Stimulated activated CD4-positive, alpha-beta T cell treated with anti-CD3 and anti-CD28 coated beads, Interleukin-15, amount 100 ng/mL, for 1 hour (primary cell): ENCODE measurements around the gene CERS5.
"Not testable (repeated sequence)": the region's sequence is repeated elsewhere in the genome, so short reads cannot be mapped to it uniquely, and the experiment has no call there.

Source experiments
- DNase-seq, 2 donors: peaks; one replicate each; pipeline ENCODE4 v3.0.0-alpha.2; 2020; ENCODE audit warnings: low read depth in 1 of 2, low spot score in 1 of 2

CERS5 gene

DNA sequence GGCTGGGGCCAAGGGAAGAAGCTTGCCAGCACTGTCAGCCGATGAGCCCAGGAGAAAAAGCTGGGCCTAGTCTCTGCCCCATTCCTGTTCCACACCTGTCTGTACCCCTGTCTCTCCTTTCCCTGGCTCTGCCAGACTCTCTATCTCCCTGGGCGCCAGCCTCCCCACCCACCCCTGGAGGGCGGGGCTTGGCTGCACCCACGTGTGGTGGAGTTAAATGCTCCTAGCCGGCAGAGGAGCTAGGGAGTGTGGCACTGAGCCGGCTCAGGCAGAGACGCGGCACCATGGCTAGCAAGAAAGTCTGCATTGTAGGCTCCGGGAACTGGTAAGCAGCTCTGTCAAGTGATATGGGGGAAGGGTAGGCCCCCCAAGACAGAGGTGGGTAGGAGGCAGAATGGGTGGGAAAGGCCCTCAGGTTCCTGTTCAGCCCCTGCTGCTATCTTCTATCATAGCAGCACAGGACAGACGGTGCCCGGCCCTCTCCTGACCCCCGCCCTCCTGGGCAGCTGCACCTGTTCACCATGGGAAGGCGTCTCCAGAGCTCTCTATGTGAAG lies 63.3 kb downstream of the CERS5 start, which contains the start of gene GPD1:
Gene GPD1 (plus strand): TSS at position 242 of the 555 bp plus-strand sequence. CDS start 43 bp downstream, at position 285.
- peak in 1 of 2 donors; percentile 14 for DNase-seq

DNA sequence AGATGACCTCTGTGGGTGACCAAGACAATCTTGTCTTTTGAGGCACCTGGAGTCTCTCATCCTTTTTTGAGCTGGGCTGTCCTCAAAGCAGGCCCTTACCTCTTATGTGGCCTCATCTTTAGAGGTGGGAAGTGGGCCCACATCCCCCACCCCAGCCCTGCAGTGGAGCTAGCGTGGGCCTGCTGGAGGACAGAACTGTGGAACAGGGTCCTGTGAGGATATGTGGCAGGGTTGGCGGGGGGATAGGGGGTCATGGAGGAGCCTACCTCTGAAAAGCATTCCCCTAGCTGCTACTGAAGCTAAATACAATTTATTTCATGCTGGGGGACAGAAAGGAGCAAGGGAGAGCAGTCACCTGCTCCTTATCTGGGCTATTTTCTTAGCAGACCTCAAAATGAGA lies 63.8 kb downstream of the CERS5 start:
- DNase-seq: no peak

DNA sequence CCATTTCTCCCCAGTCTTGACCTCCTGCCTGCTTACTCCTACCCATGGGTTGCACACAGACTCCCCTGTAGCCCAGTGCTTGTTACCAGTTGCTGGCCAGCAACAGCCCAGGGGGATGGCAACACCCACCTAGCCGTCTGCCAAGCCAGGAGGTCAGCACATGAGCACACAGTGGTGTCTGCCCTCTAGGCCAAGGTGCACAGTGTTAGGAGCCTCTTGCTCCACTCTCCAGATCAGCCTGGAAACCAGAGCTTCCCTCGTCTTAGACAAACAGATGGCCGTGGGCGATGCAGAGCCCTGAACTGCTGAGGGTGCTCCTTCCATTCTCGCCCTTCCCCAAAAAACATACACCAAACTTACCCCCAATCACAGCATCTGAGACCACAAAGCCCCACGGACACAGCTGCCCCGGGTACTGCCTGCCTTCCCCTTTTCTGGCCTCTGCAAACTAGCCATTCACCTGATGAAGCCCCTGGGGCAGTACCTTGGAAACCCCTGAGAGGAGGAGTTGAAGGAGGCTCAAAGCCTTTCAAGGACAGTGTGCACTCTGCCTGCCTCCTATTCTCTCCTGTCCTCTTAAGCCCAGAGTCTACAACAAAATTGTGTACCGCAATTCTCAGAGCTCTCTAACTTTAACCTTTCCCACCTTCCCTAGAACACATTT lies 64.4 kb downstream of the CERS5 start:
- DNase-seq: no peak

DNA sequence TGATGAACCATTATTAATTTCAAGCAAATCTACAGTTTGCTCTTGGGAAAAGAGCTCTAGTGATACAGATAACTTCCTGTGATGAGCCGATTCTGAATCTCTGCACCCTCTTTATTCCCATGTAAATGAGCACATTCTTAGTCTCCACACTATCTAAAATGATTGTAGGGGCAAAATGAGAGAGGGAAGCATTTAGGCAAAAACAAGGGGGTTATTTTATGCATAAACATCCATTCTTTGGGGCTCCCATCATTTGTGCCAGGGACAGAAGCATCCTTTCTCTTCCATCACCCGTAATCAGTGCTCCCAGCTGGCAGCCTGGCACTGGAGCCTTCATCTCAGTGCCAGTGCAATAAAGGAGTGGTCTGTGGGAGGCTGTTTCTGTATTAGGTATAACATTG lies 65.0 kb downstream of the CERS5 start:
- no peak for DNase-seq

DNA sequence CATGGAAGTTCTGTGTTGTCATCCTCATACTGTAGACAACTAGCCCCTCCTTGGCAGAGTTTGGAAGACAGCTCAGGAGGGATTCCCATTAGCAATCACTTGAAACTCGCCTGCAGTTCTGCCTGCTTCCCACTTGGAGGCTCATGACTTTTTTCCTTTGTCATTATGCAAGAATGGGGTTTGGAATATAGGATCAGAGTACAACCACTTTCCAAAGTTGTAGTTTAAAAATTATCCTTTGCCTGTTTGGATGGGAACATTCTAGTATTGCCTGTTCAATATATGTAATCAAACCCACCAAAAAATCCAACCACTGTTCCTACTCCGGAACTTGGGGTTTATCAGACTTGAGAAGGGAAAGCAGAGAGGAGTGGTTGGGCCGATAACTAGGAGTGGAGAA lies 65.5 kb downstream of the CERS5 start:
- DNase-seq: no peak

DNA sequence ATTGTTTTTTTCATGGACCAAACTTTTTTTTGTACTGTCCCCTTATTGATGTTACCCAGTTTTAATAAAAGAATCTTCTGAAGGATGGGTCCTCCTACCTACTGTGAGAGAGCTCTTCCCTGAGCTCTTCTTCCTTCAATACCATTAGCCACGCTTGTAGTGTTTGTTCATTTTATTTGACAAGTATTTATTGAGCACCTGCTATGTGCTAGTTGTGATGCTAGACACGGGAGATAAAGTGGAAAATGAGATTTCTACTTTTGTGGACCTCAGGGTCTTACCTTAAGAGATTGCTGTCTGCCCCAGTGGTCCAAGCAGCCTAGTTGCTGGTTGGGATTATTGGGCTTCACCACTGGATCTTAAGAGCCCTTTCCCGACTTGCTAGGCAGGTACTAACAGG lies 66.6 kb downstream of the CERS5 start:
- no peak for DNase-seq

DNA sequence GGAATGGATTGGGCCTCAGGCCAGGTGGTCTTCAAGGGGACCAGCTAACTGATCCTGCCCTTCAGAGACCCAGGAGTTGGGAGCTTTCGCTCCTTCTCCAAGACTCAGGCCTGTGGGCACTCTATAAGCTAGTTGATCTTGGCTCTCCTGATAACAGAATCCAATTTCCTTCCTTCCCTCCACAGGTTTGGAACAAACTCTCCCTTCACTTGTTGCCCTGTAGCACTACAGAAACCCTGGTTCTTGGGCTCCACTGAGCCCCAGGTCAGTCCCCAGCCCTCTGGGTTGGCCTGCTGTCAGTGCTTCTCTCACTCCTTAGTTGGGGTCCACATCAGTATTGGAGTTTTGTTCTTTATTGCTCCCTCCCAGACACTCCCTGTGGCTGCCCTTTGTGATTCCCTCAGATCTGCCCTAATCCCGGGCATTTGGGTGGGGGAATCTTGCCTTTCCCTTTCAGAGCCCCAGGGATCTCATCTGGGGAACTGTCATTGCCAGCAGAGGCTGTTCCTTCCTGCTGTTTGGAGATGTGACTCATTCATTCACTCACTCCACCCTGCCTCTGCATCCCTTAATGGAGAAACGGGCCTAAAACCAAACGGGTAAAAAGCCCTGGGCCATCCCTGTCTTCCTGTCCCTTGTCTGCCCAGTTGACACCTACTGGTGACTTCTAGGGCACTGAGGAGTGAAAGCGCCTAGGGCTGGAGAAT lies 67.7 kb downstream of the CERS5 start:
- DNase-seq: no peak

DNA sequence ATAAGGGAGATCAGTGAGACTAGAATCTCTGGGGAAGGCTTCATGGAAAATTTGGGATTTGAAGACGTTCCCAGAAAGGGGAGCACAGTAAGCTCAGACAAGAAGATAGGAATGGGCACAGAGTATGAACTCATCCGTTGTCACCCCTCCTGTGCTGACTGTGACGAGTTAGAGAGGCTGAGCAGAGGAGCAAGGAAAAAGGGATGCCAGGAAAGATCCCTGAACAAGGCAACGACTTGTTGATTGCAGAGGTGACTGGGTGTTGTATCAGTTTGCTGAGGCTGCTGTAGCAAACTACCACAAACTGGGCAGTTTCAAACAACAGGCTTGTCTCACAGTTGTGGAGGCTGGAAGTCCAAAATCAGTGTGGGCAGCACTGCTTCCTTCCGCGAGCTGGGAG lies 69.2 kb downstream of the CERS5 start:
- DNase-seq: no peak

DNA sequence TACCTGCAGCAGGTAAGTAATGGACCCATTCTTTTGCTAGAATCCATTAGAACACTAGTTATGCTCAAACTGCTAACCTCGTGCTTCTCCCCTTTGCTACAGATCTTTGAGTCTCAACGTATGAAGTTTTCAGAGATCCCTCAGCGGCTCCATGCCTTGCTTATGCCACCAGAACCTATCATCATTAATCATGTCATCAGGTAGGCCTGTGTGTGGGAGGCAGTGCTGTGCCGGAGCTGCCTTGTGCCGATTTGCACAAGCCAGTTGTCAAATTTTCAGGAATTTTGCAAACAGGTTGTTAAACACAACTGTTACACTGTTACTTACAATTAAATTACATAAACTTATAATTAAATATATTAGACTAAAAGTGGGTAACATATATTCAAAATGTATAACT lies 76.8 kb downstream of the CERS5 start:
- DNase-seq: no peak

DNA sequence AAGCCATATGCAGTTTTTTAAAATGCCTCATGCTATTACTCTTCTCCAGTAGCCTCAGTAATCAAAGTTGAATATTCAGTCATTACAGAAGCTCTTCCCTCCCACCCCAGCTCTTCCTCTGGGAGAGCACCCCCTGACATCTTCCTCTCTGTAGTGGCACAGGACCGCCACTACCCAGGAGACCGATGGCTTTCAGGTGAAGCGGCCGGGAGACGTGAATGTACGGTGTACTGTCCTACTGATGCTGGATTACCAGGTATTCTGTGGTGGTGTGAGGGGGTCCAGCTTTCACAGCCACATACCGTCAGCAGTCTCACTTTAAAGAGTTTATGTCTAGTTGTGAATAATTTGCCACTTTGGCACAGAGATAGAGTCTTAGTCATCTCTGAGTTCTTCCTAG lies 77.4 kb downstream of the CERS5 start:
- DNase-seq: no peak

DNA sequence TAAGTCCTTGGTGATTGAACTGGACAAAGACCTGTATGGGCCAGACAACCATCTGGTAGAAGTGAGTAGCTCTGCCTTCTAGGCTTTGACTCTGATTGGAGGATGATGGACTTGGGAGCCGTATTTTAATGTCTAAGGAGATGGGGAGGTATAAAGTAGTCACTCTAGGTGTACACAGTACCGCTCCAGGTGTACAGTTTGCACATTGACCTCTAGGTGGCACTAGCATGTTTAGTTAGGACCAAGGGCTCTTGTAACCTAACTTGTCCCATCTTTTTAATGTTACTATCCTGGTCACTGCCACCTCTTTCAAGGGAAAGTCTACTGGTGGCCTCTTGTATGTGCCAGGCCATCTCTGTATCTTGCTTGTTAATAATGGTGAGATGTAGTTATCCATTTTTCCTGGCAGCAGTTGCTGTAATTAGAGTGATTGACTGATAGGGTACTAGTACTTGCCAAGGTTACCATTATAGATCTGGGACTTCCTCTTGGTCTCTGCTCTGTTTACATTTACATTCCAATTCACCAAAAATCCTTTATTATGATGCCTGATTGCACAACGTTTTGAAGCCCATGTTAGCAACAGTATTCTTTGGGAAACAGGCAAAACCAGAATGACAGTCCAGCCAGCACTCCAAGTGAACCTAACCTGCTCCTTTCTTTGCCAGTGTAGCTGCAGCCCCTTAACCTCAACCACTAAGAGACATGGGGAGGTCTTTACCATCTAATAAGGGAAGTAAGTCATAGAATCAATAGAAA lies 78.4 kb downstream of the CERS5 start:
- DNase-seq: no peak

DNA sequence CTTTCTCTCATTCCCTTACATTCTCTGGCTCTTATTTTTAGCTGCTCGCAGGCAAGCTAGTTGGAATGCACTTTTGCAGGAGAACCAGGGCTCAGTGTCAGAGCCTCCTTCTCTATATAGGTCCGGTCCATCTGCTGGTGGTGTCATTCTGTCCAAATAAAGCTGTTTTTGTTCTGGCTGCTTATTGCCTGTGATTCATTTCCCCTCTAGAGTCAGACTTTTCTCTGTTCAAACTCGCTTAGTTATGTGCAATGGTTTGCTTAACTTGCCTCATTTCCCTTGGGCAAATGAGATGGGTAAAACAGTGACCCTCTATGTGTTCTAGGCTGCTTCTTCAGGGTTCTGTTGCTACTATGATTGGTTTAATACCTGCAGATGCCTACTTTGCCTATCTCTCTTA lies 79.2 kb downstream of the CERS5 start:
- no peak for DNase-seq

DNA sequence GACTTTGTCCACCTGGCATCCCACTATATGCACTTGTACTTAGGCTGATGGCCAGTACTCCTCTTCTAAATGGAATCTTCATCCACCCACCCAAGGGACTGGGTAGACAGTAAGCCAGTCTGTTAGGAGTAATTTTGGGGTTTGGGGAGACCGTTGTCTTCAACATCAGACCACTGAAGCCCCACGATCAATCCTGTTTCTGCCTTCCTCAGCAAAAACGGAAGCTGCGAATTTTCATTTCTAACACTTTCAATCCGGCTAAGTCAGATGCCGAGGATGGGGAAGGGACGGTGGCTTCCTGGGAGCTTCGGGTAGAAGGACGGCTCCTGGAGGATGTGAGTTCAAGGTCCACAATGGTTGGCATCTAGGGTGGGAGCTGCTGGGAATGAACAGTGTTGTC lies 80.0 kb downstream of the CERS5 start:
- no peak for DNase-seq

DNA sequence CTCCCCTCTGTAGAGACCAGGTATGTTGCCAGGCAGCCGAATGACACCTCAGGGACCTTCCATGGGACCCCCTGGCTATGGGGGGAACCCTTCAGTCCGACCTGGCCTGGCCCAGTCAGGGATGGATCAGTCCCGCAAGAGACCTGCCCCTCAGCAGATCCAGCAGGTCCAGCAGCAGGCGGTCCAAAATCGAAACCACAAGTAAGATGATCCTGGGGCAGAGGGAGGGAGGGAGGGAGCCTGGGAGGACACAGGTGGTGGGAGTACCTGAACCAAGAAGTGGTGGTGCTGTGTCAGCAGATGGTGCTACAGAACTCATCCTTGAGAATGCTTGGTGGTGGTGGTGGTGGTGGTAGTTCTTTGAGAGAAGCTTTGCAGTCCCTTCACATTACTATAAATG lies 81.0 kb downstream of the CERS5 start:
- no peak for DNase-seq

DNA sequence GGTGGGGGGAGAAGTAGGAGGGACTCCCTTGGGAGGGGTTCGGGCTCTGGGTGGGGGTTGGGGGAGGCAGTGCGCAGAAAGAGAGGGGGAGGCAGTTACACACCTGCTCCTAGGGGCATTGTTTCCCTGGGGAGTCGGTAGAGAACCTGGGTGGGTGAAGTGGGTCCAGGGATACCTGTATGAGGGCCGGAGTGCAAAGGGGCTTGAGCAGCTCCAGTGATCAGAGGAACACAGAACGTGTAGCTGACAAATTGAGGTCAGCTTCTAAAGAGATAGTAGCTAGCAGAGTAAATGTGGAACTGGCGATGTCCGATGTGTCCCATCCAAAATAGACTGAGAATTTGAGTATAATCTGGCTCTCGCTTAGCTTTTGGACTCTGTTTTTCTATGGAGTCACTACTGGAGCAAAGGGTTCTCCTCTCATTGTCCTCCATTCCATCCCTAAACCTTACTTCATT lies 81.5 kb downstream of the CERS5 start:
- no peak for DNase-seq

DNA sequence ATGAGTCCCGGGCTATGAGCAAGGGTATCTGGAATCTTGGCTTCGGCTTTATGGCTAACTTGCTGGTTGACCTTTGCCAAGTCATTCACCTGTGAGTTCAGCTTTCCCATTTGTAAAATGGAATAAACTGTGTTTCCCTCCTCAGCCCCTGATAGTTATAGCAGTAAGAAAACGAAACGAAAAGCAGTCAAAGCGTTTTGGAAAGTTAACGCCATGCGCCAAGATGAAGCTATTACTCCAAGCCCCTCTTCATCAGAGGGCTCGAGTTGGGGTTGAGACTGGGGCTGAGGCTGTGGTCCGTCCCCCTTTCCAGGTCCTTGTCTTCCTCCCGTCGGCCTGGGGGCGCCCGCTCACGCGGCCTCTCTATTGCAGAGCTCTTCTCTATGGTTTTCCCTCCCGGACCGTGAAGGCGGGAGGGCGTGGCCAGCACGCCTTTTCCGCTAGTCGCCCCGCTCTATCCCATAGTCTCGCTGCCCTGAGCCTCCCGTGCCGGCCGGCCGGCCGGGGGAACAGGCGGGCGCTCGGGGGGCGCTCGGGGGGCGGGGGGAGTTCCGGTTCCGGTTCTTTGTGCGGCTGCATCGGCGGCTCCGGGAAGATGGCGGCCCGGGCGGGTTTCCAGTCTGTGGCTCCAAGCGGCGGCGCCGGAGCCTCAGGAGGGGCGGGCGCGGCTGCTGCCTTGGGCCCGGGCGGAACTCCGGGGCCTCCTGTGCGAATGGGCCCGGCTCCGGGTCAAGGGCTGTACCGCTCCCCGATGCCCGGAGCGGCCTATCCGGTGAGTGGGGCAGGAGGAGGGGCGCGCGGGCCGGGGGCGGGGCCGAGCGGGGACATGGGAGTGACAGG lies 82.2 kb downstream of the CERS5 start, which contains the start of gene SMARCD1:
Gene SMARCD1 (plus strand): TSS at position 568 of the 840 bp plus-strand sequence. CDS start 28 bp downstream, at position 596.
- peak; percentile 75 to 77 for DNase-seq

DNA sequence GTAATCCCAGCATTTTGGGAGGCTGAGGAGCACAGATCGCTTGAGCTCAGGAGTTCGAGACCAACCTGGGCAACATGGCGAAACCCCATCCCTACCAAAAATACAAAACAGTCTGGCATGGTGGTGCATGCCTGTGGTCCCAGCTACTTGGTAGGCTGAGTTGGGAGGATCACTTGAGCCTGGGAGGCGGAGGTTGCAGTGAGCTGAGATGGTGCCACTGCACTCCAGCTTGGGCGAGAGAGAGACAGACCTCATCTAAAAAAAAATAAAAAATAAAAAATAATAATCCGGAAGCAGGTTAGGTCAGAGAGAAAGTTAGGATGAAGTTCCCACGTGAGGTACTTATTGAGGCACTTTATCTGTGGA lies 82.8 kb downstream of the CERS5 start:
- not testable (repeated sequence) for DNase-seq

DNA sequence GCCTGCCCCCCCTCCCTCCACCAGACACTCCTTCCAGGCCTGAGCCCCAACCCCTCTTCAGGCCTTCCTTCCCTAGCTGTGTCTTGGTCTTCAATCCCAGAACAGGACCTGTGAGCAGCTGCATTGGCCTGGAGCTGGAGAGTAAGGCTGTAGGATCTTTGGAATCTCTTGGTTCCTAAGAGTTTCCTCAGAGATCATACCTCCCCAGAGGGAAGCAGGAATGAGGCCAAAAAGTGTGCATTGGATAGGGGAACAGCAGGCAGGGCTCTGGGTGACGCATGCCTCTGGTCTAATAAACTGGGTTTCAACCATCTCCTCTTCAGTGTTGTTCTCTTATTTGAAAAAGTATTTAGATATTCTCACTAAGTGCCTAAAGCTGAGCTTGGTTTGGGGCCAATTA lies 83.9 kb downstream of the CERS5 start:
- no peak for DNase-seq

DNA sequence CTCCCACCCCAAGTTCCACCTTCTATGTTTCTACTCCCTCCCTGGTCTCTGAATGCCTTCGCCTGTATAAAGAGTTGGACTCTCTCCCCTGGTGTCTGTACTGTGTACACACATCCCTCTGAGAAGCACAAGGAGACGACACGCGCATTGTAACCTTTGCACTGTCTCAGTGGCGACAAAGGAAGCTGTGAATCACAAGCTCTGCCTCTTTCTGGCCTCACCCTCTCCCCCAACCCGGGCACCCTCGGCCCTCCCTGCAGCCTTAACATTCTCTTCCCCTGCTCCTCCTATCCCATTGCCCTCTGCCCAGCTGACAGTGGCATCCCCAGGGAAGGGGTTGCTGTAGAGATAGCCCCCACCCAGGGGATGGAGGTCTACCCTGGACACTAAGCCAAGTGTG lies 84.5 kb downstream of the CERS5 start:
- DNase-seq: no peak

DNA sequence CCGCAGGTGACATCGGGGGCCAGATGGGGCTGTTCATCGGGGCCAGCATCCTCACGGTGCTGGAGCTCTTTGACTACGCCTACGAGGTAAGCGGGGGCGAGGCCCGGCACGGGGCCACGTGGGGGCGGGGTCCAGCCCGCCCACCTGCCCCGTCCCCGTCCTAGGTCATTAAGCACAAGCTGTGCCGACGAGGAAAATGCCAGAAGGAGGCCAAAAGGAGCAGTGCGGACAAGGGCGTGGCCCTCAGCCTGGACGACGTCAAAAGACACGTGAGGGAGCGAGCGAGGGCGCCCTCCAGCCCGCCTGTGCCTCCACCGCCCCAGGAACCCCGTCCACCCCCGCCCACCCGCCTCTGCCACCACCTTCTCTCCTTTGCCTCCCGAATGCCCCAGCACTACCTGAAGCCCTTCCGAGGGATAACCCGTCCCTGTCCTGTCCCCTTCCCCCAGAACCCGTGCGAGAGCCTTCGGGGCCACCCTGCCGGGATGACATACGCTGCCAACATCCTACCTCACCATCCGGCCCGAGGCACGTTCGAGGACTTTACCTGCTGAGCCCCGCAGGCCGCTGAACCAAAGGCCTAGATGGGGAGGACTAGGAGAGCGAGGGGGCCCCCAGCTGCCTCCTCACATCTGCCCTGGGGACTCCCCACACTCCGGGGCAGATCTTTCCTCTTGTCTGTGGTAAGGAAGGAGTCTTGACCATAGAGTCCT lies 85.9 kb downstream of the CERS5 start:
- no peak for DNase-seq
